ENCODE results near the gene CLUH.
"Not testable (repeated sequence)": the region's sequence is repeated elsewhere in the genome, so short reads cannot be mapped to it uniquely, and the experiment has no call there.

The CLUH gene

DNA sequence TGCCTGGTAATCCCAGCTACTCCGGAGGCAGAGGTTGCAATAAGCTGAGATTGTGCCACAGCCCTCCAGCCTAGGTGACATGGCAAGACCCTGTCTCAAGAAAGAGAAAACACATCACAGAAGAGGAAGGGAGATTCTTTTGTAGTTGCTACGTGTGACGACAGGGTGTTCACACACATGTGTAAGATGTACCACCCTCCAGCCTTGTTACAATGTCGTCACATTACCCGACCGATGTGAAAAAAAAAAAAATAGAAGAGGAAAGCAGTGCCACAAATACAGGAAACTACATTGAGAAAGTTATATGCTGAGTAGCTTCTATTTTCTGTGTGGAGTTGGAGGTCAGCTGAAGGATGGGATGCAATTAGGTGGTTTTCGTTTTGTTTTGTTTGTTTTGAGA is 56.0 kb downstream of the CLUH start:
- DNase-seq (ENCODE audit: low spot score), result no peak
- Histone ChIP-seq H3K4me1 (ENCODE audit: insufficient read depth, poor library complexity, severe bottlenecking) (peaks cover 3% of the 10 kb centered on the region), H3K27ac (ENCODE audit: poor library complexity, severe bottlenecking) (no peak overlapping the region), H3K9me3 (ENCODE audit: severe bottlenecking) (no peaks in the 10 kb centered on the region), H3K4me3 (ENCODE audit: severe bottlenecking) (no peak overlapping the region), H3K27me3 (ENCODE audit: insufficient read depth, poor library complexity, severe bottlenecking) (no peaks in the 10 kb centered on the region), H3K36me3 (ENCODE audit: low read depth) (peaks cover 35% of the 10 kb centered on the region)
- no peak for ATAC-seq (ENCODE audit: low read depth)
- TF ChIP-seq, protein P1, sequence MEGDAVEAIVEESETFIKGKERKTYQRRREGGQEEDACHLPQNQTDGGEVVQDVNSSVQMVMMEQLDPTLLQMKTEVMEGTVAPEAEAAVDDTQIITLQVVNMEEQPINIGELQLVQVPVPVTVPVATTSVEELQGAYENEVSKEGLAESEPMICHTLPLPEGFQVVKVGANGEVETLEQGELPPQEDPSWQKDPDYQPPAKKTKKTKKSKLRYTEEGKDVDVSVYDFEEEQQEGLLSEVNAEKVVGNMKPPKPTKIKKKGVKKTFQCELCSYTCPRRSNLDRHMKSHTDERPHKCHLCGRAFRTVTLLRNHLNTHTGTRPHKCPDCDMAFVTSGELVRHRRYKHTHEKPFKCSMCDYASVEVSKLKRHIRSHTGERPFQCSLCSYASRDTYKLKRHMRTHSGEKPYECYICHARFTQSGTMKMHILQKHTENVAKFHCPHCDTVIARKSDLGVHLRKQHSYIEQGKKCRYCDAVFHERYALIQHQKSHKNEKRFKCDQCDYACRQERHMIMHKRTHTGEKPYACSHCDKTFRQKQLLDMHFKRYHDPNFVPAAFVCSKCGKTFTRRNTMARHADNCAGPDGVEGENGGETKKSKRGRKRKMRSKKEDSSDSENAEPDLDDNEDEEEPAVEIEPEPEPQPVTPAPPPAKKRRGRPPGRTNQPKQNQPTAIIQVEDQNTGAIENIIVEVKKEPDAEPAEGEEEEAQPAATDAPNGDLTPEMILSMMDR (IDR thresholded peaks at IDR 0.05; ENCODE audit: poor library complexity, severe bottlenecking), result no peak

DNA sequence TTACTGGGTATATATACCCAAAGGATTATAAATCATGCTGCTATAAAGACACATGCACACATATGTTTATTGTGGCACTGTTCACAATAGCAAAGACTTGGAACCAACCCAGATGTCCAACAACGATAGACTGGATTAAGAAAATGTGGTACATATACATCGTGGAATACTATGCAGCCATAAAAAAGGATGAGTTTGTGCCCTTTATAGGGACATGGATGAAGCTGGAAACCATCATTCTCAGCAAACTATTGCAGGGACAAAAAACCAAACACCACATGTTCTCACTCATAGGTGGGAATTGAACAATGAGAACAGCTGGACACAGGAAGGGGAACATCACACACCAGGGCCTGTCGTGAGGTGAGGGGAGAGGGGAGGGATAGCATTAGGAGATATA is 58.7 kb downstream of the CLUH start:
- Histone ChIP-seq H3K4me1 (ENCODE audit: insufficient read depth, poor library complexity, severe bottlenecking) (peaks cover 14% of the 10 kb centered on the region), H3K36me3 (ENCODE audit: low read depth) (peaks cover 32% of the 10 kb centered on the region)
- not testable (repeated sequence) for H3K27me3 ChIP-seq (ENCODE audit: insufficient read depth, poor library complexity, severe bottlenecking); H3K9me3 ChIP-seq (ENCODE audit: severe bottlenecking); H3K4me3 ChIP-seq (ENCODE audit: severe bottlenecking); ATAC-seq (ENCODE audit: low read depth); H3K27ac ChIP-seq (ENCODE audit: poor library complexity, severe bottlenecking); DNase-seq (ENCODE audit: low spot score)

DNA sequence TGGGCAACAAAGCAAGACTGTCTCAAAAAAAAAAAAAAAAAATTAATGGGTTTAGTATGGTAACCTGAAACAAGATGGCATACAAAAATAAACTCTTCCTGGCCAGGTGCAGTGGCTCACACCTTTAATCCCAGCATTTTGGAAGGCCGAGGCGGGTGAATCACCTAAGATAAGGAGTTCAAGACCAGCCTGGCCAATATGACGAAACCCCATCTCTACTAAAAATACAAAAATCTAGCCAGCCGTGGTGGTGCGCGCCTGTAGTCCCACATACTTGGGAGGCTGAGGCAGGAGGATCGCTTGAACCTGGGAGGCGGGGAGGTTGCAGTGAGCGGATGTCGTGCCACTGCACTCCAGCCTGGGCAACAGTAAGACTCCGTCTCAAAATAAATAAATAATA is 62.4 kb downstream of the CLUH start:
- H3K4me1 ChIP-seq (ENCODE audit: insufficient read depth, poor library complexity, severe bottlenecking), result peaks cover 14% of the 10 kb centered on the region
- H3K27ac ChIP-seq (ENCODE audit: poor library complexity, severe bottlenecking), result no peak overlapping the region
- no peak for DNase-seq (ENCODE audit: low spot score)
- no peak for ATAC-seq (ENCODE audit: low read depth)
- H3K36me3 ChIP-seq (ENCODE audit: low read depth), result peaks cover 62% of the 10 kb centered on the region
- no peaks in the 10 kb centered on the region for H3K9me3 ChIP-seq (ENCODE audit: severe bottlenecking)
- TF ChIP-seq, protein P1 (IDR thresholded peaks at IDR 0.05; ENCODE audit: poor library complexity, severe bottlenecking), result no peak
- no peaks in the 10 kb centered on the region for H3K27me3 ChIP-seq (ENCODE audit: insufficient read depth, poor library complexity, severe bottlenecking)
- no peak overlapping the region for H3K4me3 ChIP-seq (ENCODE audit: severe bottlenecking)

DNA sequence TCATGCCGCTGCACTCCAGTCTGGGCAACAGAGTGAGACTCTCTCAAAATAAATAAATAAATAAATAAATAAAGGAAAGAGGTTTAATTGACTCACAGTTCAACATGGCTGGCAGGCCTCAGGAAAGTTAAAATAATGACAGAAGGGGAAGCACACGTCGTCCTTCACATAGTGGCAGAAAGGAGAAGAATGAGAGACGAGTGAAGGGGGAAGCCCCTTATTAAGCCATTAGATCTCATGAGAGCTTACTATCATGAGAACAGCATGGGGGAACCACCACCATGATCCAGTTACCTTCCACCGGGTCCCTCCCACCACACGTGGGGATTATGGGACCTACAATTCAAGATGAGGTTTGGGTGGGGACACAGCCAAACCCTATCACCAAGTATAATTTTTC is 63.6 kb downstream of the CLUH start:
- DNase-seq (ENCODE audit: low spot score) (no peak), ATAC-seq (ENCODE audit: low read depth) (no peak)
- TF ChIP-seq, protein P1 (IDR thresholded peaks at IDR 0.05; ENCODE audit: poor library complexity, severe bottlenecking), result no peak
- Histone ChIP-seq H3K27ac (ENCODE audit: poor library complexity, severe bottlenecking) (no peak overlapping the region), H3K4me1 (ENCODE audit: insufficient read depth, poor library complexity, severe bottlenecking) (peaks cover 14% of the 10 kb centered on the region), H3K27me3 (ENCODE audit: insufficient read depth, poor library complexity, severe bottlenecking) (no peaks in the 10 kb centered on the region), H3K4me3 (ENCODE audit: severe bottlenecking) (no peak overlapping the region), H3K36me3 (ENCODE audit: low read depth) (peaks cover 59% of the 10 kb centered on the region), H3K9me3 (ENCODE audit: severe bottlenecking) (no peaks in the 10 kb centered on the region)

DNA sequence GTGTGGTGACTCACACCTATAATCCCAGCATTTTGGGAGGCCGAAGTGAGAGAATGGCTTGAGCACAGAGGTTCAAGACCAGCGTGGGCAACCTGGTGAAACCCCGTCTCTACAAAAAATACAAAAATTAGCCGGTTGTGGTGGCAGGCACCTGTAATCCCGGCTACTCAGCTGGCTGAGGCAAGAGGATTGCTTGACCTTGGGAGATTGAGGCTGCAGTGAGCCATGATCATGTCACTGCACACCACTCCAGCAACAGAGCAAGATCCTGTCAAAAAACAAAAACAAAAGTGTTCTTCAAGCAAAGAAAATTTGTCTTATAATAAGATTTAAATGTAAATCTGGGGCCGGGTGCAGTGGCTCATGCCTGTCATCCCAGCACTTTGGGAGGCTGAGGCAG is 66.6 kb downstream of the CLUH start:
- Histone ChIP-seq H3K4me3 (ENCODE audit: severe bottlenecking) (no peak overlapping the region), H3K36me3 (ENCODE audit: low read depth) (peaks cover 77% of the 10 kb centered on the region), H3K27me3 (ENCODE audit: insufficient read depth, poor library complexity, severe bottlenecking) (no peaks in the 10 kb centered on the region), H3K27ac (ENCODE audit: poor library complexity, severe bottlenecking) (no peak overlapping the region), H3K9me3 (ENCODE audit: severe bottlenecking) (no peaks in the 10 kb centered on the region), H3K4me1 (ENCODE audit: insufficient read depth, poor library complexity, severe bottlenecking) (peaks cover 7% of the 10 kb centered on the region)
- TF ChIP-seq, protein P1 (IDR thresholded peaks at IDR 0.05; ENCODE audit: poor library complexity, severe bottlenecking), result no peak
- DNase-seq (ENCODE audit: low spot score) (no peak), ATAC-seq (ENCODE audit: low read depth) (no peak)

All from RWPE2 (cell line).